NCI-H1105 (cell line): ENCODE measurements around the gene HHIPL2.
"Not testable (repeated sequence)": the region's sequence is repeated elsewhere in the genome, so short reads cannot be mapped to it uniquely, and the experiment has no call there.

ENCODE experiments used
- DNase-seq: peaks from one replicate; lab custom pipeline; 2025; lab: John Stamatoyannopoulos, UW

HHIPL2 gene

DNA sequence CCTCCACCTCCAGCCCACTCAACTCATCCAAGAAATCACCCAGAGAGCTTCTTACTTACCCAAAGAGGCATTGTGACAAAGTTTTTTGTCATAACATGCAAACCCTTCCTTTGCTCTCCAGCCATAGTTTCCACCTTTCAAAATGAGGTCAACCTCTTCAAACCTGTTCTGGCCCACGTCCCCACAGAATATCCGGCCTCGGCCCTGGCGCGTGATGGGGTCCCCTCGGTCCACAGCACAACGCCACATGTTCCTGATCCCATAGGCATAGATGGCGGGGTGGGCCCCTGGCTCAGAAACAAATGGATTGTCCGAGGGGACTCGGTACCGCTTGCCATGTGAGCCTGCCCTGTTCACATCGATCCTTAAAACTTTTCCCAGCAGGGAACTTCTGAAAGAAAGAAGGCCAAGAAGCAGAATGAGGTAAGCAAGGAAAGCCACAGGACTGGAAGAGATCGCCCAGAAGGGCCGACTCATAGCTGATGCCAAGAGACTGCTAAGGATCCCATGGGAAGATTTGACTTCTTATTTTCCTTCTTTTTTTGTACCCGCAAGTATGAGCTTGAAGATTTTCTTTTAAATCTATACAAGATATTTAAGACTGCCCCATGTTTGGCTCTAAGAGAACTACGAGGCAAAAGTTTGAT, 7.8 kb downstream of the HHIPL2 start:
- no peak for DNase-seq

DNA sequence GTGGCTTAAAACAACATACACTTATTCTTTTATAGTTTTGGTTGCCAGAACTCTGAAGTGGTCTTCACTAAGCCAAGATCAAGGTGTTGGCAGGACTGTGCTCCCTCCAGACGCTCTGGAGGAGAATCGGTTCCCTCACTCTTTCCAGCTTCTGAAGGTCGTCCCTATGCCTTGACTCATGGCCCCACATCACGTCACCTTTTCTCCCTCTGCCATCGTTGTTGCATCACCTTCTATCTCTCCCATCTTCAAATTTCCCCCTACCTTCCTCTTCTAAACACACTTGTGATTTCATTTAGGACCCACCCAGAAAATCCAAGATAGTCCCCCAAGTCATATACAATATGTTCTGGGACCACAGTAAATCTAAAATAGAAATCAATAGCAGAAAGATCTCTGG, 12.4 kb downstream of the HHIPL2 start:
- no peak for DNase-seq

DNA sequence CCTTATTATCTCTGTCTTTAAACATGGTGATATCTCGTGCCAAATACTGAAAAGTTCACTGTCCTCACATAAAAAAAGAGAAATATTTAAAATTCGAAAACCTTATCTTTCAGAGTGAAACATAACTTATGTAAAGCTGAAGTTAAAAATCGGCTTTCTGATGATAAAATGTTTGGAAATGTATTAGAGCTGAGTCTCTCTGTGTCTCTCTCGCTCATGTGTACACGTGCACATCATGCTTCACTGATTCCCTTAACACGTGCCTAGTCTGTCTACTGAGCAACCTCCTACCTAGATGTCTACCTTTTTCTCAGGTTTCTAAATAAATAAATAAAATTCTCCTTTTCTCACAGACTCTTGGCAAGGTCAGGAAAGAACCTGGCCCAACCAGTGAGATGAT, 17.1 kb downstream of the HHIPL2 start:
- no peak for DNase-seq

DNA sequence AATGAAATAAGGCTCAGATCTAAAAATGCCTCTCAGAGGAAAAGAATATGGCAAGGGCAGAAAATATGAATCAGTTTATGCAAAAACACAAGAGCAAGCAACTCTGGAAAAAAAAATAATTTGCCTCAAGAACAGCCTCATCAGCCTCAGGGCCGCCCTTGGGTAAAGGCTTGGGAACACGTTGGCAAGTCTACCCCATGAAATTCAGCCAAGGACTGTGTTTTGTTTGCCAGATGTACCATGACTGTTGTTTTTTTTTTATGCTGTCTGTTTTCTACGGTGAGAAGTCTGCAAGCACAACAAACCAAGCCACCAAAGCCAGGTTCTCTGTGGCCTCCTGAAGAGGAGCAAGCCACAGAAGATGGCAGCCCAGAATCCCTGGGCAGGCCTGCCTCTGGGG, 18.0 kb downstream of the HHIPL2 start:
- DNase-seq, result no peak

DNA sequence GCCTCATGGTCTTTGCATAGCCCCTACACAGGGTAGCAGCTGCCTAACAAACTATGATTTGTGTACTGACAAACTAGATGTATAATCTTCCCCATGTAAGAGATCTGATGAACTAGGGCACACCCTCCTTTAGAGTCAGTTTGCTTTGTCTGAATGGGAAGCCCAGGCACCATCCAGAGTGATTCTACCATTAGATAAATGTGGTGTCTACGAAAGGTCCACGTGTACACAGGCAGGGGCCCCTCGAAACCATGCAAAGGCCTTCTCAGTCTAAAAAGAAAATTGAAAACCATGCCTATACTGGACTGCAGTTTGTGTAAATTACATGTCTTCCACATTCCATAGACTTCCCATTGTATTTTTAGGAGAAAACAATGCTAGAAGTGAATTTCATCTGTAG, 18.7 kb downstream of the HHIPL2 start:
- no peak for DNase-seq

DNA sequence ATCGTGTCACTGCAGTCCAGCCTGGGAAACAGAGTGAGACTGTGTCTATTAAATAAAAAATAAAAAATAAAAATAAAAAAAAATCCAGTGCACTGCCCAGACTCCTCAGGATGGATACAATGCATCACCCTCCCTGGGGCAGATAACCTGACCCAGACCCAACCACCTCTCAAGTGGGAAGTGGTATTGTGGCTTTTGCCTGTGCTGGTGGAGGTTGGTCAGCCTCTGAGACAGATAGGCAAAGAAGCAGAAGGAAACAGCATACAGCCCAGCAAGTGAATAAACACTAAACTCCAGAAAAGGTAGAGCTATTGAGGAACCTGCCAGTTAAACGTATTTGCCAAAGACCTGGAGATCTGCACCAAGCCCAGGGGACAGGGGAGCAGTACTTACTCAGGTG, 22.0 kb downstream of the HHIPL2 start:
- no peak for DNase-seq

DNA sequence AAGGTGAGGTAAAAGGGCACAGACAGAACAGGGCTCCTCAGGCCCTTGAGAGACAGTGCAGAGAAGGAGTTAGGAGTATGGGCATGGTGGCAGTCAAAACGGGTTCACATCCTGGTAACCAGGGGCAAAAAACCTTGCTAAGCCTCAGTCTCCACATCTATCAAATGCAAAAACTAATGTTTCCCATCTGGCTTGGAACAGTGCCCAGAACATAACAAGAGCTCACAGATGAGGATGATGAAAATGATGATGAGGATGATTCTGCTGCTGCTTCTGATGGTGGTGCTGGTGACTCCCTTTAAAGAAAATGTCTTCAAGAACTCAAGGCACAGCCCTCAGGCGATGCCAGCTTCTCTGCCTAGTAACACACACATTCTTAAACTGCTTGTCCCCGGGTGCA, 24.1 kb downstream of the HHIPL2 start:
- DNase-seq, result no peak

DNA sequence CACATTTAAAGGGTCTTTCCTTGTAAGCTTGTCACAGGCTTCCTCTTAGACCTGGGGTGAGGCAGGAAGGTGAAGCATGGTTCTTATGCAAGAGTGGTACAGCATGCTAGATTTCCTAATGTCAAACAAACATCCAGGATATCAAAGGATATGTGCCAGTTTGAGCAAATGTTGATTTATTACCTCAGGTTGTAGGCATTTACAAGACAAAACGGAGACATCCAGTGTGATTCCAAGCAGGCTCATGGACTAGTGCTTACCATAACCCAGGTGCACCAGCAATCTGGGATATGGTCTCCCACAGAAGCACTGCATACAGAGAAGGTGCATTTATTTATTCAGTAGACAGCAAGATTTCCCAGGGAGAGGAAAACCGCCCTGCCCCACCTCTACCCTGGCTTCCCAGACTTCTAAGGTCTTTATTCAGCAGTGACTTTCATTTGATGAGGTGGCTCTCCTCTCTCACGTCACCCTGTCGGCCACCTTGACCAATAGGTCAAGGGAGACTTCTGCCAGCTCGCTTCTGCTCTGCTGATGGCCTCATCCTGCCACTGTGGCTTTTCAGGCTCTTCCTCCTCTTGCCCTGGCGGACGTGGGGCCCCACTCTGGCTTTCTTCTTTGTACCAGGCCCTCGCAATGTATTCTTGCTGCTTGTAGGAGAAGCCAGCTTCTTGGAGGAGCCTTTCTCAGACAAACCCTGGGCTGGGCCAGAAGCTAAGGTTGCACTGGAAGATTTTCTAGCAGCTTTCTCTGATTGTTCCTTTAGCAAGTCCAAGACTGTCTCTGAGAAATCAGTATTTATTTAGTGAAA, 25.6 kb downstream of the HHIPL2 start:
- DNase-seq, result no peak

DNA sequence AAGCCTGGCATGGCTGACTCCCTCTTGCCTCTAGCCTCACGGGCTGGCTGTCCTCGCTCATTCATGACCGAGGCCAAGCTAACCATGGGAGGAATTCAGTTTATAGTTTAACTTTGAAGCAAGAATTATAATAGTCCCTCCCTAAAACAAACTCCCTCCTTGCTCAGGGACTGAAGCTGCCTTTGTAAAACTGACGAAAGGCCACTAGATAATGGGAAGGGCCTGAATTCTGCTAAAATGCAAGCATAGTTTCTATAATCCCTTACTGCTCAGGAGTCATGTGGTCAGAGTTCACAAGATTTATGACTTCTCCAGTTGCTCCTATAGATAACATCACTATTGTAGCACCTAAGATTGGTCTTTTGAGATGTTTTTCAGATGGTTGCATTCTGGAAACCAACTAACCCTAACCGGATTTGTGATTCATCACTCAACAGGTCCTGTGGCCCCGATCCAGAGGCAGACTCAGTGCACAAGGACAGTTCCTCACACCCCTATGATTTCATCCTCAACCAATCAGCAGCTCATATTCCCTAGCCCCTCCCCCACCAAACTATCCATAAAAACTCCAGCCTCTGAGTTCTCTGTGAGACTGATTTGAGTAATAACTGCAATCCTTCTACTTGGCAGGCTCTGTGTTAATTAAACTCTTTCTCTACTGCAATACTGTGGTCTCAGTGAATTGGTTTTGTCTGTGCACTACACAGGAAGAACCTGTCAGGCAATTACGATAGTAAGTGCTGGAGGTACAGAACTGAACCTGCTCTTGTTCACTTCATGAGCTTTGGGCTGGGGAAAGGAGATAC, 26.4 kb downstream of the HHIPL2 start:
- no peak for DNase-seq

DNA sequence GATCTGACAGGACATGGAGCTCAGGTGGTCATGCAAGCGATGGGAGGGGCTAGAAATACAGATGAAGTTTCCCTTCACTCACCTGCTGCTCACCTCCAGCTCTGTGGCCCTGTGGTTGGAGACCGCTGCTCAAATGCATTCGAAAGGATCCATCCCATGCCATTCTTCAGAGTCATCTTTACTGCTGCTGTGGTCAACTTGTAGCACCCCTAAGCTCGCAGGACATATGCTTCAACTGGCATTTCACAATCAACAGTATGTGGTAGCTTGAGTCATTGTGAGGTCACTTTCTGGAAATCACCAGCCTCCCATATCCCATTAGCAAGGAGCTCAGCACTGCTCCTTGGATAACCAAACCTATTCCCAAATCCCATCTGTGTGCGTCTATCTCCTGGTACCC, 58.4 kb downstream of the HHIPL2 start:
- not testable (repeated sequence) for DNase-seq

DNA sequence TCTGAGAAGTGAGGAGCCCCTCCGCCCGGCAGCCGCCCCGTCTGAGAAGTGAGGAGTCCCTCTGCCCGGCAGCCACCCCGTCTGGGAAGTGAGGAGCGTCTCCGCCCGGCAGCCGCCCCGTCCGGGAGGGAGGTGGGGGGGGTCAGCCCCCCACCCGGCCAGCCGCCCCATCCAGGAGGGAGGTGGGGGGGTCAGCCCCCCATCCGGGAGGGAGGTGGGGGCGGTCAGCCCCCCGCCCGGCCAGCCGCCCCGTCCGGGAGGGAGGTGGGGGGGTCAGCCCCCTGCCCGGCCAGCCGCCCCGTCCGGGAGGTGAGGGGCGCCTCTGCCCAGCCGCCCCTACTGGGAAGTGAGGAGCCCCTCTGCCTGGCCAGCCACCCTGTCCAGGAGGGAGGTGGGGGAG, 60.1 kb downstream of the HHIPL2 start:
- not testable (repeated sequence) for DNase-seq

DNA sequence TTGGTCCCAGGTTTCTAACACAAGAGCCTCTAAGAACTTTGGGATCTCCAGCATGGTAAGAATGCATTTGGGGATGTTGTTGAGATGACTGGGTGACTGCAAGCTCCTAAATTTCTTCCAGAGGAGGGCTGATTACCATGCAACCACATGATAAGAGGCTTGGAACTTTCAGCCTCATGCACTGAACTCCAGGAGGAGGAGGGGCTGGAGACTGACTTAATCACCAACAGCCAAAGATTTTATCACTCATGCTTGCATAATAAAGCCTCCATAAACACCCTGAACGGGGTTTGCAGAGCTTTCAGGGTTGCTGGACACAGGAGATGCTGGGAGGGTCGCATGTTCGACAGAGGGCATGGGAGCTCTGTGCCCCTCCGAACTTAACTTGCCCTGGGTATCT, 63.9 kb downstream of the HHIPL2 start:
- not testable (repeated sequence) for DNase-seq

DNA sequence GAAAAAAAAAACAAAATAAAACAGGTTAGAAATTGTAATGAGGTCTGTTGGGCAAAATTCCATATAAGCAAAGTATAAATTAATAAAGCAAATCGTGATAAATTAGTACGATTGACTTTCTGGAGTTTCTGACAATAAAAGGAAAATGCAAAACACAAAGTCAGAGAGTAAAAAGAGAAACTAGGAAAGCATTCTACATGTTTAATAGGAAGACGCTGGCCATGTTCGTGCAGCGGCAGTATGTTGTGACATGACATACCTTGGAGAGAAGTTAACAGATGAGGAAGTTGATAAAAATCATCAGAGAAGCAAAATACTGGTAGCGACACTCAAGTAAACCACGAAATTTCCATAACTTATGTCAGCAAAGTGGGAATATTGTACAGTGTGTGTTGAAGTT, 68.3 kb downstream of the HHIPL2 start:
- DNase-seq, result not testable (repeated sequence)

DNA sequence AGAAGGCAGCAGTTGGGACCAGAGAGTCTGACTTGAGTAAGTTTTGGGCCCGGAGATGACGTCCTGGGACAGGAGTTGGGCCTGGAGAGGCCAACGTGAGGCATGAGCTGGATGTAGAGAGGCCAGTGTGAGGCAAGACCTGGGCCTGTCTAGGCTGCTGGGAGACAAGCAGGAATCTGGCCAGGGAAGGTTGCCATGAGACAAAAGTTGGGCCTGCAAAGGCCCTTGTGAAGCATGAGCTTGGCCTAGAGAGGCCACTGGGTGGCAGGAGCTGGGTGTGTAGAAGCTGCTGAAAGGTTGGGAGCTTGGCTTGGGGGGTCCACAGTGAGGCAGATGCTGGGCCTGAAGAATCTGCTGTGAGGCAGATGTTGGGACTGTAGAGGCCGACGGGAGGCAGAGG, 71.5 kb downstream of the HHIPL2 start:
- not testable (repeated sequence) for DNase-seq

DNA sequence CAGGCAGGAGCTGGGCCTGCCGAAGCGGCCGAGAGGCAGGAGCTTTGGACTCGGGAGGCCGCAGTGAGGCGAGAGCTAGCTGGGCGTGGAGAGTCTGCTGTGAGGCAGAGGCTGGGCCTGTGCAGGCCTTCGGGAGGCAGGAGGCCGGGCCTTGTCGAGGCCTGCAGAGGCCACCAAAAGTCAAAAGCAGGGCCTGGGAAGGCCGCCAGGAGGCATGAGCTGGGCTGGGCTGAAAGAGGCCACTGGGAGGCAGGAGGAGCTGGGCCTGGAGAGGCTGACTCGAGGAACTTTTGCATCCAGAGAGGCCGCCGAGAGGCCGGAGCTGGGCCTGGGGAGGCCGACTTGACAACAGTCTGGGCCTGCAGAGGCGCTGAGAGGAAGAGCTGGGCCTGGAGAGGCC, 74.2 kb downstream of the HHIPL2 start:
- not testable (repeated sequence) for DNase-seq

DNA sequence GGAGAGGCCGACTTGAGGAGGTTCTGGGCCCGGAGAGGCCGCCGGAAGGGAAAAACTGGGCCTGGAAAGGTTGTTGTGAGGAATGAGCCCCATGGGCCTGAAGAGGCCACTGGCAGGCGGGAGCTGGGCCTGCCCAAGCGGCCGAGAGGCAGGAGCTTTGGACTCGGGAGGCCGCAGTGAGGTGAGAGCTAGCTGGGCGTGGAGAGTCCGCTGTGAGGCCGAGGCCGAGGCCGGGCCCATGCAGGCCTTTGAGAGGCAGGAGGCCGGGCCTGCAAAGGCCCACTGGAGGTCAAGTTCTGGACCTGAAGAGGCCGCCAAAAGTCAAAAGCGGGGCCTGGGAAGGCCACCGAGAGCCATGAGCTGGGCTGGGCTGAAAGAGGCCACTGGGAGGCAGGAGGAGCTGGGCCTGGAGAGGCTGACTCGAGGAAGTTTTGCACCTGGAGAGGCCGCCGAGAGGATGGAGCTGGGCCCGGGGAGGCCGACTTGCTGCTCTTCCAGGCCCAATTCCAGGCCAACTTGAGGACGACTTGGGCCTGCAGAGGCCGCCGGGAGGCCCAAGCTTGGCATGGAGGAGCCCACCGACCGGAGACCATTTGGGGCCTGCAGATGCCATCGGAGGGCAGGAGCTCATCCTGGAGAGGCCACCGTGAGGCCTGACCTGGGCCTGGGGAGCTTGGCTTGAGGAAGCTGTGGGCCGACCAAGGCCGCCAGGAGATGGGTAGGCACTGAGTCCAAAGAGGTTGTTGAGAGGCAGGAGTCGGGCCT, 74.9 kb downstream of the HHIPL2 start:
- not testable (repeated sequence) for DNase-seq
